ENCODE results near the gene IER5. TPM values are rescaled to one million over a fixed set of nuclear protein-coding genes. Genes with fewer than 3 reads are reported as not detected.
A peak's percentile ranks its signal among the peaks of the same experiment; 100 is the strongest.

Gene IER5
- total and polyA plus RNA-seq, 9 of the 15 experiments (the other 6 are each of a cell fraction or from before 2014, with no cell fraction given), result 2.4 to 32.1 (median 12.0) TPM

DNA sequence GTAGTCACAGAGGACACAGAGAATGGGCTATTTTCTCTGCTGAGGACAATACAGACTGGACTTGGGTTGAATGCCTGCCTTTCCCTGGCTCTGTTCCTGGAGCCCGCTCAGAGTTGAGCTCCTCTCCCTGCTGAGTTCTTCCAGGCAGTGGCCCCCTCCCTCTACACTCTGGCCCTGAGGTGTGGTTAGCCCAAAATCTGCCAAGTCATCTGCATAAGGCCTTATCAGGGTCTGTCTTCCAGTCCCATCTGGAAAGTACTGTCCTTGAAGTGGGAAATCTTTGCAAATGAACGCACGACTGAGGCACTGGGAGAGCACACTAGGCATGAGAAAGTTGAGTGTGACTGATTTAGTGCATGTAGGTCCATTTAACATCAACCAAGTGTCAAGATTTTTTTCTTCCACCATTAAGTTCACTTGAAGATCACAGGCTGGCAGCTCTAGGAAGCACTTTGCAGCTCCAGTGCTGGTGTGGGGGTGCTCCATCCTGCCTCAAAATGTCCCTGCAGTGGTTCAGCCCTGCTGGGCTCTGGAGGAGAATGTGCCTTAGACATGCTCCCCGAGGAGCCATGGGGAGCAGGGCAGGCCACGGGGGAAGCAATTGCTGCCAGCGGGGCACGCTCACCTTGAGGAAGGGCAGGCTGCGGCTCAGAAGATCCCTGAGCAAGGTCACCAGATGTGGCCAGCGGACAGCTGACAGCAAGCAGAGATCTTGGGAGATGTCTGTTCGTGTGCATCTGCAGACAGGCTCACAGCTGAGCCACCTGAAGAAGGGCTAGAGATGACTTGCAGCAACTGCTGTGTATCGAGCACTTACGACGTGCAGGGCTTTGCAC is 41.5 kb downstream of the IER5 start (continued):
- TF ChIP-seq, protein P1, sequence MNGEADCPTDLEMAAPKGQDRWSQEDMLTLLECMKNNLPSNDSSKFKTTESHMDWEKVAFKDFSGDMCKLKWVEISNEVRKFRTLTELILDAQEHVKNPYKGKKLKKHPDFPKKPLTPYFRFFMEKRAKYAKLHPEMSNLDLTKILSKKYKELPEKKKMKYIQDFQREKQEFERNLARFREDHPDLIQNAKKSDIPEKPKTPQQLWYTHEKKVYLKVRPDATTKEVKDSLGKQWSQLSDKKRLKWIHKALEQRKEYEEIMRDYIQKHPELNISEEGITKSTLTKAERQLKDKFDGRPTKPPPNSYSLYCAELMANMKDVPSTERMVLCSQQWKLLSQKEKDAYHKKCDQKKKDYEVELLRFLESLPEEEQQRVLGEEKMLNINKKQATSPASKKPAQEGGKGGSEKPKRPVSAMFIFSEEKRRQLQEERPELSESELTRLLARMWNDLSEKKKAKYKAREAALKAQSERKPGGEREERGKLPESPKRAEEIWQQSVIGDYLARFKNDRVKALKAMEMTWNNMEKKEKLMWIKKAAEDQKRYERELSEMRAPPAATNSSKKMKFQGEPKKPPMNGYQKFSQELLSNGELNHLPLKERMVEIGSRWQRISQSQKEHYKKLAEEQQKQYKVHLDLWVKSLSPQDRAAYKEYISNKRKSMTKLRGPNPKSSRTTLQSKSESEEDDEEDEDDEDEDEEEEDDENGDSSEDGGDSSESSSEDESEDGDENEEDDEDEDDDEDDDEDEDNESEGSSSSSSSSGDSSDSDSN (IDR thresholded peaks at IDR 0.05; ENCODE audit: borderline replicate concordance in 1 of 2, low read depth in 2 of 2, low read length in 2 of 2), result no peak
- TF ChIP-seq SAFB (IDR thresholded peaks at IDR 0.05; ENCODE audit: borderline replicate concordance, low read depth, low read length) (no peak), ZNF354B (CRISPR knock-in tag; IDR thresholded peaks at IDR 0.05) (no peak), RFX5 (IDR thresholded peaks at IDR 0.05; ENCODE audit: low read depth, low read length) (no peak), JUN (IDR thresholded peaks at IDR 0.05; ENCODE audit: borderline replicate concordance, low read depth, low read length) (peak; percentile 33; the same call in 1 of the 2 replicates), JUN (CRISPR knock-in tag; IDR thresholded peaks at IDR 0.05; ENCODE audit: borderline replicate concordance) (no peak), NFATC3 (IDR thresholded peaks at IDR 0.05) (no peak), EWSR1 (IDR thresholded peaks at IDR 0.05; ENCODE audit: borderline replicate concordance, low read depth, partially characterized antibody) (no peak), C11orf30 (IDR thresholded peaks at IDR 0.05; ENCODE audit: low read depth) (peak; percentile 98), POLR3A (IDR thresholded peaks at IDR 0.05; ENCODE audit: borderline replicate concordance, extremely low read depth, insufficient read depth, insufficient read length) (no peak), PHB (CRISPR knock-in tag; IDR thresholded peaks at IDR 0.05) (no peak), ZNF140 (CRISPR knock-in tag; IDR thresholded peaks at IDR 0.05) (no peak), ZNF197 (CRISPR knock-in tag; IDR thresholded peaks at IDR 0.05; ENCODE audit: low read depth) (no peak), E2F5 (CRISPR knock-in tag; IDR thresholded peaks at IDR 0.05) (no peak), CCAR2 (IDR thresholded peaks at IDR 0.05; ENCODE audit: low read depth, low read length) (no peak), MYBL2 (IDR thresholded peaks at IDR 0.05; ENCODE audit: low read depth) (no peak), MYBL2 (CRISPR knock-in tag; IDR thresholded peaks at IDR 0.05; ENCODE audit: borderline replicate concordance) (no peak)
- TF ChIP-seq, protein P2, sequence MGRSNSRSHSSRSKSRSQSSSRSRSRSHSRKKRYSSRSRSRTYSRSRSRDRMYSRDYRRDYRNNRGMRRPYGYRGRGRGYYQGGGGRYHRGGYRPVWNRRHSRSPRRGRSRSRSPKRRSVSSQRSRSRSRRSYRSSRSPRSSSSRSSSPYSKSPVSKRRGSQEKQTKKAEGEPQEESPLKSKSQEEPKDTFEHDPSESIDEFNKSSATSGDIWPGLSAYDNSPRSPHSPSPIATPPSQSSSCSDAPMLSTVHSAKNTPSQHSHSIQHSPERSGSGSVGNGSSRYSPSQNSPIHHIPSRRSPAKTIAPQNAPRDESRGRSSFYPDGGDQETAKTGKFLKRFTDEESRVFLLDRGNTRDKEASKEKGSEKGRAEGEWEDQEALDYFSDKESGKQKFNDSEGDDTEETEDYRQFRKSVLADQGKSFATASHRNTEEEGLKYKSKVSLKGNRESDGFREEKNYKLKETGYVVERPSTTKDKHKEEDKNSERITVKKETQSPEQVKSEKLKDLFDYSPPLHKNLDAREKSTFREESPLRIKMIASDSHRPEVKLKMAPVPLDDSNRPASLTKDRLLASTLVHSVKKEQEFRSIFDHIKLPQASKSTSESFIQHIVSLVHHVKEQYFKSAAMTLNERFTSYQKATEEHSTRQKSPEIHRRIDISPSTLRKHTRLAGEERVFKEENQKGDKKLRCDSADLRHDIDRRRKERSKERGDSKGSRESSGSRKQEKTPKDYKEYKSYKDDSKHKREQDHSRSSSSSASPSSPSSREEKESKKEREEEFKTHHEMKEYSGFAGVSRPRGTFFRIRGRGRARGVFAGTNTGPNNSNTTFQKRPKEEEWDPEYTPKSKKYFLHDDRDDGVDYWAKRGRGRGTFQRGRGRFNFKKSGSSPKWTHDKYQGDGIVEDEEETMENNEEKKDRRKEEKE (IDR thresholded peaks at IDR 0.05; ENCODE audit: borderline replicate concordance in 1 of 2, control insufficient read depth in 1 of 2, low read depth in 2 of 2, low read length in 1 of 2), result no peak
- TF ChIP-seq, protein P3, sequence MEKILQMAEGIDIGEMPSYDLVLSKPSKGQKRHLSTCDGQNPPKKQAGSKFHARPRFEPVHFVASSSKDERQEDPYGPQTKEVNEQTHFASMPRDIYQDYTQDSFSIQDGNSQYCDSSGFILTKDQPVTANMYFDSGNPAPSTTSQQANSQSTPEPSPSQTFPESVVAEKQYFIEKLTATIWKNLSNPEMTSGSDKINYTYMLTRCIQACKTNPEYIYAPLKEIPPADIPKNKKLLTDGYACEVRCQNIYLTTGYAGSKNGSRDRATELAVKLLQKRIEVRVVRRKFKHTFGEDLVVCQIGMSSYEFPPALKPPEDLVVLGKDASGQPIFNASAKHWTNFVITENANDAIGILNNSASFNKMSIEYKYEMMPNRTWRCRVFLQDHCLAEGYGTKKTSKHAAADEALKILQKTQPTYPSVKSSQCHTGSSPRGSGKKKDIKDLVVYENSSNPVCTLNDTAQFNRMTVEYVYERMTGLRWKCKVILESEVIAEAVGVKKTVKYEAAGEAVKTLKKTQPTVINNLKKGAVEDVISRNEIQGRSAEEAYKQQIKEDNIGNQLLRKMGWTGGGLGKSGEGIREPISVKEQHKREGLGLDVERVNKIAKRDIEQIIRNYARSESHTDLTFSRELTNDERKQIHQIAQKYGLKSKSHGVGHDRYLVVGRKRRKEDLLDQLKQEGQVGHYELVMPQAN (IDR thresholded peaks at IDR 0.05; ENCODE audit: borderline replicate concordance), result no peak
